Glomerular visceral epithelial cell (primary cell): ENCODE measurements around the gene IPP.
"Not testable (repeated sequence)": the region's sequence is repeated elsewhere in the genome, so short reads cannot be mapped to it uniquely, and the experiment has no call there.

Experiments used
- DNase-seq: peaks from one replicate; pipeline ENCODE4 v3.0.0-alpha.2; 2016; ENCODE audit errors: extremely low spot score

The IPP gene

DNA sequence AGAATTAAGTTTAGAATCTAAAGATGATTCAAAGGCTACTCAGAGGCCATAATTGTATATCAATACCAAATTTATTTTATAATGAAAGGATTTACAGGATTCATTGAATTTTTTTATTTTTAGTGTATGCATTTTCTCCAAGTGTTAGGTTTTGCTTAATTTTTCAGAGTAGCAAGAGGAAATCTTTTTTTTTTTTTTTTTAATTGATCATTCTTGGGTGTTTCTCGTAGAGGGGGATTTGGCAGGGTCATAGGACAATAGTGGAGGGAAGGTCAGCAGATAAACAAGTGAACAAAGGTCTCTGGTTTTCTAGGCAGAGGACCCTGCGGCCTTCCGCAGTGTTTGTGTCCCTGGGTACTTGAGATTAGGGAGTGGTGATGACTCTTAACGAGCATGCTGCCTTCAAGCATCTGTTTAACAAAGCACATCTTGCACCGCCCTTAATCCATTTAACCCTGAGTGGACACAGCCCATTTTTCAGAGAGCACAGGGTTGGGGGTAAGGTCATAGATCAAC is 10.8 kb downstream of the IPP start:
- DNase-seq, result not testable (repeated sequence)

DNA sequence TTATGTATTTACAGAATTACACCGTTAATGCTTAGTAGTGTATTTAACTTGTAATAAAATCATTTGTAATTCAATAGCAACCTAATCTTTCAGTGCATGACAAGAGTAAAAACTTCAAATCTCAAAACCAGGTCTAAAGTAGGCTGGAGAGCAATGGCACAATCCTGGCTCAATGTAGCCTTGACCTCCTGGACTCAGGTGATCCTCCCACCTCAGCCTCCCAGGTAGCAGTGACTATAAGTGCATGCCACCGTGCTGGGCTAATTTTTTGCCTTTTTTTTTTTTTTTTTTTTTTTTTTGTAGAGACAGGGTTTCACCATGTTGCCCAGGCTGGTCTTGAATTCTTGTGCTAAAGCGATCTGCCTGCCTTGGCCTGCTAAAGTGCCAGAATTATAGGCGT is 11.3 kb downstream of the IPP start:
- no peak for DNase-seq

DNA sequence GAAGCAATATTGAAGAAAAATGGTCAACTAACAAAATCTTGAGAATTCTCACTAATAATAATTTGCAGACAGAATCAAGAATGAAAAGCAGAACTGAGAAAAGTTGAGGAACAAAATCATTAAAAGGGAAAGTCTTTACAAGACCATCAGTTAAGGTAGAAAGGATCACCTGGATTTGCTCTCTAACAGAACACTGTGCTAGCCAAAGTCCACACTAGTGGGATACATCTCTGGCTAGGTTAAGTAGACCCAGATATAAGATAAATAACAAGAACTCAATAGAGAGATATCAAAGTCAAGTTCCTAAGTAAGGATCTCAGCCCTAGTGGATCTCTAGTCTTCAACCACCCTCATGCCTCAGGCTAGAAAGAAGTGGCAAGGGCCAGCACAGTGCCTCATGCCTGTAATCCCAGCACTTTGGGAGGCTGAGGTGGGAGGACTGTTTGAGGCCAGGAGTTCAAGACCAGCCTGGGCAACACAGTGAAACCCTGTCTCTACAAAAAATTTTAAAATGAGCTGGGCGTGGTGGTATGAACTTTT is 19.6 kb downstream of the IPP start:
- DNase-seq, result no peak

GRCh38 chr1:45730075-45730779 is 20.2 kb downstream of the IPP start:
- no peak for DNase-seq

- DNase-seq, result not testable (repeated sequence)
Observed at GRCh38 chr1:45726007-45726406, 24.4 kb downstream of the IPP start.

DNA sequence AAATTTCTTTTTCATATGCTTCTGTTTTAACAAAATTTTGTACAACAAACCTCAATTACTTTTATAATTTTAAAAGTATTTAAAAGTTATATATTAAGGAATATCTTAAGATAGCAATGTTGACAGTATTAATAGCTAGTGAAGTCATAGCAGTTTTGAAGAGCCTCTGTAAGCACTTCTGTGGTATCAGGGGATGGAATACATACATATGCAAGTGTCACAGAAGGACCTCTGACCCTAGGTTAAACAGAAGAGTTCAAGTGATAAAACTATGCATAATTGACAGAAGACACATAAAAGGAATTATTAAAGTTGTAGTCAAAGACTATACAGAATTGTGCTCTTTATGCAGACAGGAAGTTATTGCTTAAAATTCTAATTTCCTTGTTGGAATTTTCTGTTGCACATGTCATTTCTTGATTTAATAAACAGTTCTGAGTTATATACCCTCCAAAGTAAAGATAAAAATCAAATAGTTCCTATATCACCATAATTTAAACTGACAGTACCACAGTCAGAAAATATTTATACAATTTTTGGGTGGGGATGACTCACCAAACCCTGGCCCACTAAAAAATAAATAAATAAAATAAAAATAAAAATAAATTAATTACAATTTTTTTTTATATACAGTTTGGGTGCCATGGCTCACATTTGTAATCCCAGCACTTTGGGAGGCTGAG is 27.1 kb downstream of the IPP start:
- DNase-seq, result no peak

DNA sequence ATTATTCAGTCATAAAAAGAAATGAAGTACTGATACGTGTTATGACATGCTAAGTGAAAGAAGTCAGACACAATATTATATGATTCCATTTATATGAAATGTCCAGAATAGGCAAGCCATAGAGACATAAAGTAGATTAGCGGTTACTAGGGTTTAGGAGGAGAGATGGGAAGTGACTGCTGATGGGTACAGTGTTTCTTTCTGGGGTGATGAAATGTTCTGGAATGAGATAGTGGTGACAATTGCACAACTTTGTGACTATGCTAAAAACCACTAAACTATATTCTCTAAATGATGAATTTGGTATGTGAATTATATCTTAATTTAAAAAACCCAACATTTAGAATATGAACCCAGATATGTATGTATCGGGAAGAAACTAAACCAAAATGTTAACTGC is 27.6 kb downstream of the IPP start:
- no peak for DNase-seq

DNA sequence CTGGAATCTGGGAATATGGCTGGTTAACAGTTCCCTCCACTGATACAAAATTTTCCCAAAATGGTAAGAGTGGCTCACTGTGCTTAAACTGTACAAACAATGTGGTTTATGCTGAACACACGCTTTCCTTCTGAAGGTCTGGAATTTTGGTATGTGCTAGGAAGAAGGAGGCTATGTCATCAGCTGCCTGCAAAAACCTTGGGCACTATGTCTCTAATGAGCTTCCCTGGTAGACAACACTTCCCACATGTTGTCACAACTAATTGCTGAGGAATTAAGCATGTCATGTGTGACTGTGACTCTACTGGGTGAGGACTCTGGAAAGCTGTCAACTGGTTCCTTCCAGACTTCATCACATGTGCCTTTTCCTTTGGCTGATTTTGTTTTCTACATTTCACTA is 29.2 kb downstream of the IPP start:
- no peak for DNase-seq

DNA sequence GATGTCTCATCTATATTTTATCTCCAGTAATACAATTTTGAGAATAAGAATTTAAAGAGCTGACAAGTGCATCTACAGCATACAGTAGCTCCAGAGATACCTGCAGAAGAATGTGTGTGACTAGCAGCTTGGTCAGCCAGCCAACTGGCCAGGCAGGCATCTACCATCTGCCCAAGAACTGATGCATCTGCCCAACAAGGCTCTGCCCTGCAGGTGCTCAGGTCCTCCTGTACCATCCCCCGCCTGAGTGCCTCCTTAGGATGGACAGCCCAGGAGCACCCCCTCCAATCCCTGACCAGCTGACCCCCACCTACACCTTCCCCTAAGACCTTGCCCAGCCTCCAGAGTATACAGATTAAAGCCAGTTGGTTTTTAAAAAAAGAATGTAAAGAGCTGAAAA is 32.2 kb downstream of the IPP start:
- DNase-seq, result no peak

GRCh38 chr1:45717386-45717785 is 33.1 kb downstream of the IPP start:
- not testable (repeated sequence) for DNase-seq

DNA sequence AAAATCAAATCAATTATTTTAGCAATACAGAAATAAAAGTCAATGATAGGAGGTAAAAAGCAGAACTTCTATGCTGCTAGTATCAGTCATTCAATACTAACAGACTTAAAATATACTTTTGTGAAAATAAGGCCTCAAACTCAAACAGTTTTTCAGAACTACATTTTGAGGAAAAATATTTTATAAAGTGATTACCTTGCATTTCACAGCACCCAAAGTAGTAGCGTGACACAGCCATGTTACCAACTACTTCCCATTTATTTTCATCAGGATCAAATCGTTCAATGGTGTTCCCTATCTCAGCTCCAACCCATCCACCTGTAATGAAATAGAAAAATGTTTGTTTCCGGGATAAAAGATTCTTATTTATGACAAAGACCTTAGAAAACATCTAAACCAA is 33.8 kb downstream of the IPP start:
- no peak for DNase-seq

DNA sequence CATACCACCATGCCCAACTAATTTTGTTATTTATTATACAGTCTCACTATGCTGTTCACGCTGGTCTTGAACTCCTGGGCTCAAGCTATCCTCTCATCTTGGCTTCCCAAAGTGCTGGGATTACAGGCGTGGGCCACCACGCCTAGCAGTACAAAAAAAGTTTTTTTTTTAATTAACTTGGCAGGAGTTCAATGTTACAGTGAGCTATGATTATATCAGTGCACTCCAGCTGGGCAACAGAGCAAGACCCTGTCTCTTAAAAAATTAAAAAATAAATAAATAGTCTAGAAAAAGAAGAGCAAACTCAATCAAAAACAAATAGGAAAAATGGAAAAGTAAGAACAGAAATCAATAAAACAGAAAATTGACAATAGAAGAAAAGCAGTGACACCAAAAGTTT is 36.7 kb downstream of the IPP start:
- no peak for DNase-seq

GRCh38 chr1:45704637-45705036 is 45.8 kb downstream of the IPP start:
- DNase-seq, result no peak

- DNase-seq, result no peak
Observed at GRCh38 chr1:45694823-45695222, 55.6 kb downstream of the IPP start.

DNA sequence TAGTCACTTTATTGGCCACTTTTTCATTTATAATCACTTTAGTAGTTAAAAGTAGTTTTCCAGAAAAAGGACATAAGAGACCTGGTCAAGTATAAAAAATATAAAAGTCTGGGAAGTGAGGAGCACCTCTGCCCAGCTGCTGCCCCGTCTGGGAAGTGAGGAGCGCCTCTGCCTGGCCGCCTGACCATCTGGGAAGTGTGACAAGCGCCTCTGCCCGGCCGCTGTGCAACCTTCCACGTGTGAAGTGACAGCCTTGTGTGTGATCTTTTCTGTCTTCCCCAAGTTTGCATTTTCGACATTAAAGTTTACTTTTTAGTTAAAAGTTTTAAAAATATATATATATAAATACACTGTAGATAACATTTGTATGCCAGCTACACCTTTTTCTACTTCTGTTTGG is 56.6 kb downstream of the IPP start:
- DNase-seq, result not testable (repeated sequence)

- DNase-seq, result peak; percentile 89
Observed at GRCh38 chr1:45687754-45688740, 62.4 kb downstream of the IPP start, which contains the start of gene TMEM69. Gene TMEM69 (plus strand): TSS chr1:45688181. CDS start chr1:45691069, 2,888 bp downstream.

GRCh38 chr1:45687014-45687753 is 63.3 kb downstream of the IPP start:
- peak; percentile 98 for DNase-seq

GRCh38 chr1:45686288-45687013 is 64.0 kb downstream of the IPP start, which contains the start of gene GPBP1L1:
Gene GPBP1L1 (minus strand): TSS chr1:45686533. CDS start chr1:45659087, 27,446 bp downstream.
- peak; percentile 98 for DNase-seq

DNA sequence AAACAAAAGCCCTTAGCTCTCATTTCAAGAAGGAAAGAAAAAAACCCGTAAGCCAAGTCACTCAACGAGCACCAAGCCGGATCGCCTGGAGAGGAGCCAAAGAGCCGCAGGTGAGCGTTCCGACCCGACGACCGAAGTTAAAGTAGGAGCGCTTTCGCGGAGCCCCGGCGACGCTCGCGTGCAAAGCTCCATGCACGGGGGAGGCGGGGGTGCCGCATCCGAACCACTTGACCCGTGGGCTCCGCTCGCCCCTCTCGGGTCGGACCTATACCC is 64.5 kb downstream of the IPP start:
- DNase-seq, result peak; percentile 39

GRCh38 chr1:45685308-45686014 is 65.0 kb downstream of the IPP start:
- DNase-seq, result peak; percentile 12
